ENCODE data around the gene SPATA19. TPM values are rescaled to one million over a fixed set of nuclear protein-coding genes. Genes with fewer than 3 reads are reported as not detected.
A peak's percentile ranks its signal among the peaks of the same experiment; 100 is the strongest.

SPATA19 gene, protein sequence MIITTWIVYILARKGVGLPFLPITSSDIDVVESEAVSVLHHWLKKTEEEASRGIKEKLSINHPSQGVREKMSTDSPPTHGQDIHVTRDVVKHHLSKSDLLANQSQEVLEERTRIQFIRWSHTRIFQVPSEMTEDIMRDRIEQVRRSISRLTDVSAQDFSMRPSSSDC
- not detected for total RNA-seq

DNA sequence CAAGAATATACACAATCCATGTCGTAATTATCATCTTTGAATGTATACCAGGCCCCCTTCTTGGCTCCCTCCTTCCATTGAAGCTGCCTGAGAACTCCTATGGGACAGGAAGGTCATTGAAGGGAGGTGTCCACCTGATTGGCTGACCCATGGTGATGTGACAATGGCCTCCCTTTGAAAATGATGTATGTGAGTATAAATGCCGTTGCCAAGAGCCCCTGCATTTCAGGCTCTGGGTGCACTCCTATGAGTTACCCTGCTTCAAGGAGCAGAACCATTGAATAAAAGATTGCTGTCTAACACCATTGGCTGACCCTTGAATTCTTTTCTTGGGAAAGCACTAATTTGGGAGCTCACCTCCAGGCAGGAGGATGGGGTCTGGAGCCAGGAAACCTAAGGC, at the start of gene SPATA19:
SPATA19 (minus strand) TSS at position 101 of the 400 bp plus-strand sequence; CDS start at position 34, 67 bp downstream.
- Histone ChIP-seq H3K4me1 (no peaks in the 10 kb centered on the region), H3K4me3 (no peak within 1 kb of the TSS), H3K36me3 (no peaks in the 10 kb centered on the region), H3K27me3 (no peaks in the 10 kb centered on the region), H3K27ac (no peak within 1 kb of the TSS), H3K9me3 (no peaks in the 10 kb centered on the region)
- TF ChIP-seq, protein P1, sequence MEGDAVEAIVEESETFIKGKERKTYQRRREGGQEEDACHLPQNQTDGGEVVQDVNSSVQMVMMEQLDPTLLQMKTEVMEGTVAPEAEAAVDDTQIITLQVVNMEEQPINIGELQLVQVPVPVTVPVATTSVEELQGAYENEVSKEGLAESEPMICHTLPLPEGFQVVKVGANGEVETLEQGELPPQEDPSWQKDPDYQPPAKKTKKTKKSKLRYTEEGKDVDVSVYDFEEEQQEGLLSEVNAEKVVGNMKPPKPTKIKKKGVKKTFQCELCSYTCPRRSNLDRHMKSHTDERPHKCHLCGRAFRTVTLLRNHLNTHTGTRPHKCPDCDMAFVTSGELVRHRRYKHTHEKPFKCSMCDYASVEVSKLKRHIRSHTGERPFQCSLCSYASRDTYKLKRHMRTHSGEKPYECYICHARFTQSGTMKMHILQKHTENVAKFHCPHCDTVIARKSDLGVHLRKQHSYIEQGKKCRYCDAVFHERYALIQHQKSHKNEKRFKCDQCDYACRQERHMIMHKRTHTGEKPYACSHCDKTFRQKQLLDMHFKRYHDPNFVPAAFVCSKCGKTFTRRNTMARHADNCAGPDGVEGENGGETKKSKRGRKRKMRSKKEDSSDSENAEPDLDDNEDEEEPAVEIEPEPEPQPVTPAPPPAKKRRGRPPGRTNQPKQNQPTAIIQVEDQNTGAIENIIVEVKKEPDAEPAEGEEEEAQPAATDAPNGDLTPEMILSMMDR (IDR thresholded peaks at IDR 0.05): no peak
- TF ChIP-seq POLR2A (IDR thresholded peaks at IDR 0.05): no peak
- intact Hi-C loops (cut with DNase I): no loop called here
- DNase-seq (ENCODE audit: extremely low spot score in 2 of 2): no peak

DNA sequence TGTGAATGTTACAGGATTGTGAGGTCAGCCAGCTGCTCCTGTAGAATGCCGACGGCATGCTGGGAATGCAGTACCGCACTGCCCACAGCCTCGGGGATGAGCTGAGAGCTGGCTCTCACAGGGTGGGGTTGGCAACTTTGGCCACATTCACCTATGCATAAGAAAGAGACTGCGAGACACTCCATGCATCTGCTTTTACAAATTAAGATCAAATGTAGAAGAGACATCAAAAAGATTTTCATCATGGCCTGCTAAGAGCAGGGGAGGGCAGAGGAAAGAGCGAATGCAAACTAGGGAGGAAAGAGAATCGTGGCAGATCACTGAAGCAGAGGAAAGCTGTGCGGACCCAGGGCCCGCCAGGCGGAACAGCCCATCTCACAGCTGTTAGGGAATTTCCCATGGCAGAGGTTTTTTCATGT, 49.8 kb upstream of the SPATA19 start:
- intact Hi-C loops (cut with DNase I): no loop called here
- H3K27ac ChIP-seq: no peak overlapping the region

DNA sequence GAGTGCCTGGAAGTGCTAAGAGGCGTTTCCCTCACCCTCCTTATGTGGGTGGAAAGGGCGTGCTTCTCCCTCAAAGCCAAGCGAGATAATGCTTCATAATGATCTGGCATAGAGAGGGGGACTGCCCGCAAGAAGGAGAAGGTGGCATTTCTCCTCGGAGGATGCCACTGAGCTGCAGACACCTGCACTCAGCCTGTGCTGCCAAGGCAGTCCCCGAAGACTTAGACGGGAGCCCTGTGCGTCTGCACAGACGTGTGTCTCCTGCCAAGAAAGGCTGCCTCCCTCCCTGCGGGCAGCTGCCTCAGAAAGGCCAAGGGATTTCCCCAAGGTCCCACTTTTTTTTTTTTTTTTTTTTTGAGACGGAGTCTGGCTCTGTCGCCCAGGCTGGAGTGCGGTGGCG, 48.1 kb upstream of the SPATA19 start:
- H3K9me3 ChIP-seq: no peaks in the 10 kb centered on the region
- H3K27ac ChIP-seq: no peak overlapping the region
- H3K4me1 ChIP-seq: no peaks in the 10 kb centered on the region
- H3K4me3 ChIP-seq: no peak overlapping the region
- DNase-seq (ENCODE audit: extremely low spot score in 2 of 2): no peak
- no peaks in the 10 kb centered on the region for H3K27me3 ChIP-seq
- TF ChIP-seq POLR2A (IDR thresholded peaks at IDR 0.05): no peak
- no peak for TF ChIP-seq POLR2AphosphoS5 (IDR thresholded peaks at IDR 0.05; ENCODE audit: insufficient read depth in 1 of 2, low read depth in 1 of 2)
- TF ChIP-seq, protein P1 (IDR thresholded peaks at IDR 0.05): no peak
- intact Hi-C loops (cut with DNase I): no loop called here
- H3K36me3 ChIP-seq: no peaks in the 10 kb centered on the region

More for the DNA sequence above, 49.8 kb upstream of the SPATA19 start:
- no peaks in the 10 kb centered on the region for H3K9me3 ChIP-seq
- no peaks in the 10 kb centered on the region for H3K36me3 ChIP-seq
- H3K4me1 ChIP-seq: no peaks in the 10 kb centered on the region
- no peak for DNase-seq (ENCODE audit: extremely low spot score in 2 of 2)
- TF ChIP-seq, protein P1 (IDR thresholded peaks at IDR 0.05): no peak
- no peak for TF ChIP-seq POLR2A (IDR thresholded peaks at IDR 0.05)
- TF ChIP-seq POLR2AphosphoS5 (IDR thresholded peaks at IDR 0.05; ENCODE audit: insufficient read depth in 1 of 2, low read depth in 1 of 2): no peak
- no peak overlapping the region for H3K4me3 ChIP-seq
- H3K27me3 ChIP-seq: no peaks in the 10 kb centered on the region

DNA sequence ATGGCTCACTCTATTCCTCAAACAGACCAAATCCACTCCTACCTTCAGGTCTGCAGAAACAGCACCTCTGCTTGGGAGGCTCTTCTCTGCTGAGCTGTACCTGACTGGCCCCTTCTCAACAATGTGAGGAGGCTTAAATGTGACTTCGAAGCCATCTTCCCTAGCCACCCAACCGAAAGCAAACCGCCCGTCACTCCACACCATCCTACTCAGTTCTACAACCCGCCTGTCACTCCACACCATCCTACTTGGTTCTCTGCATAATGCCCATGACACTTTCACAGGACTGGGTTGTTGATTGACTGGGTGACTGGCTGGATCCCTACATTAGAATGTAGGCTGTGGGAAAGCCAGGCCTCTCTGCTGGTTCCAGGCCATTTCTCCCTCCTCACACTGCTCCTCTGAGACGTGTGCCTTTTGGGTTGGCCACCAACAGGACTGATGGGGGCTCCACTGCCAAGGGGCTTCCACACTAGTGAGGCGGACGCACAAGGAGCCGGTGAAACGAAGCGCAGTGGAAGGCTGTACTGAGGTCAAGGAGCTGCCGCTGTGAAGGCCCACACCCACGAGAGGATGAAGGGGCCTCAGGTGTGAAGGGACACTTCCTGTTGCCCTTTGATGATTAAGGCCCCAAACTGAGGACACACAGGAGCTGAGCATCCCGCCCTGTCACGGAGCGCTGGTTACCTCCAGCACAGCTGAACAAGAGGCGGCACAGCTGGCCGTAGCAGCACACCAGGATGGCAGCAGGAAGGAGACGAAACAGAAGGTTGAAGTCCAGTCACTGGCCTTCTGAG, 47.5 kb upstream of the SPATA19 start:
- intact Hi-C loops (cut with DNase I): no loop called here
- peak in 1 of 2 donors; percentile 55 for DNase-seq (ENCODE audit: extremely low spot score in 2 of 2)
- Histone ChIP-seq H3K9me3 (no peaks in the 10 kb centered on the region), H3K27me3 (no peaks in the 10 kb centered on the region), H3K36me3 (no peaks in the 10 kb centered on the region), H3K4me3 (no peak overlapping the region), H3K27ac (no peak overlapping the region), H3K4me1 (no peaks in the 10 kb centered on the region)
- TF ChIP-seq POLR2AphosphoS5 (IDR thresholded peaks at IDR 0.05; ENCODE audit: insufficient read depth in 1 of 2, low read depth in 1 of 2): no peak

DNA sequence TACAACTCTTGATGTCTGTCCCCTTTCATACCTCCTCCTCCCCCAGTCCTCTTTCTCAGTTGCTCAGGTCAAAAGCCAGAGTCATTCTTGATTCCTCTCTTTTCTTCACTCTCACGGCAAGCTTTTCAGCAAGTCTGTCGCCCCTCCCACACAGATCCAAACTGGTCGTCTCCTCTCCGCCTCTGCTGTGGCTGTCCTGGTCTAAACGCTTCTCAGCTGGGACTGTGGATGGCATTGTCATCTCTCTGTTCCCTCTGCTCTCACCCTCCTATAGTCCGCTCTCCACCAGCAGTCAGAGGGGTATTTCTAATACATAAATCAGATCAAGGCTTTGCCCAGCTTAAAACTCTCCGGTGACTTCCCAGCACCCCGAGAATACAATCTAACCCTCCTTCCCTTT, 46.8 kb upstream of the SPATA19 start:
- Histone ChIP-seq H3K4me3 (no peak overlapping the region), H3K9me3 (no peaks in the 10 kb centered on the region), H3K27me3 (no peaks in the 10 kb centered on the region), H3K27ac (no peak overlapping the region), H3K36me3 (no peaks in the 10 kb centered on the region), H3K4me1 (no peaks in the 10 kb centered on the region)
- TF ChIP-seq, protein P1 (IDR thresholded peaks at IDR 0.05): no peak
- no peak for TF ChIP-seq POLR2A (IDR thresholded peaks at IDR 0.05)
- TF ChIP-seq POLR2AphosphoS5 (IDR thresholded peaks at IDR 0.05; ENCODE audit: insufficient read depth in 1 of 2, low read depth in 1 of 2): no peak
- DNase-seq (ENCODE audit: extremely low spot score in 2 of 2): peak in 1 of 2 donors; percentile 40
- intact Hi-C loops (cut with DNase I): no loop called here
